KOPT-K1 (cell line): Measurements from ENCODE around the gene PDGFRB.

Experiments used
- H3K27ac ChIP-seq: fragments of 200-600 bp; sonication (generic); 2 replicates; pipeline ENCODE4 v1.5.1; 2016; ENCODE audit warnings: antibody characterized with exemption, mild to moderate bottlenecking, low read depth, low read length; ENCODE audit not compliant: poor library complexity, severe bottlenecking
- H3K36me3 ChIP-seq: fragments of 200-600 bp; sonication (generic); 2 replicates; pipeline ENCODE4 v1.5.1; 2017; ENCODE audit warnings: antibody characterized with exemption, mild to moderate bottlenecking, low read length, moderate library complexity; ENCODE audit not compliant: insufficient read depth
- H3K9me3 ChIP-seq: fragments of 200-600 bp; sonication (generic); 2 replicates; pipeline ENCODE4 v1.5.1; 2017; ENCODE audit warnings: antibody characterized with exemption, low read length, mild to moderate bottlenecking; ENCODE audit not compliant: insufficient read depth, poor library complexity, severe bottlenecking

PDGFRB gene

GRCh38 chr5:150155258-150156026, at the start of gene PDGFRB:
TSS of gene PDGFRB (minus strand) at chr5:150155845. CDS start at chr5:150137047, 18,798 bp downstream.
- Histone ChIP-seq H3K36me3 (no peaks in the 10 kb centered on the region), H3K27ac (no peak within 1 kb of the TSS), H3K9me3 (no peaks in the 10 kb centered on the region)

GRCh38 chr5:150204590-150204960, 48.9 kb upstream of the PDGFRB start:
- Histone ChIP-seq H3K9me3 (no peaks in the 10 kb centered on the region), H3K36me3 (no peaks in the 10 kb centered on the region), H3K27ac (no peak overlapping the region)

- Histone ChIP-seq H3K36me3 (no peaks in the 10 kb centered on the region), H3K27ac (no peak overlapping the region)
Measured at GRCh38 chr5:150203832-150204589, 48.4 kb upstream of the PDGFRB start.

GRCh38 chr5:150202501-150202900, 46.9 kb upstream of the PDGFRB start:
- Histone ChIP-seq H3K9me3 (no peaks in the 10 kb centered on the region), H3K36me3 (no peaks in the 10 kb centered on the region), H3K27ac (no peak overlapping the region)

More at GRCh38 chr5:150203832-150204589, 48.4 kb upstream of the PDGFRB start:
- no peaks in the 10 kb centered on the region for H3K9me3 ChIP-seq

GRCh38 chr5:150197476-150197875, 41.8 kb upstream of the PDGFRB start:
- Histone ChIP-seq H3K36me3 (no peaks in the 10 kb centered on the region), H3K9me3 (no peaks in the 10 kb centered on the region), H3K27ac (no peak overlapping the region)

GRCh38 chr5:150196986-150197385, 41.3 kb upstream of the PDGFRB start:
- H3K36me3 ChIP-seq = no peaks in the 10 kb centered on the region
- no peak overlapping the region for H3K27ac ChIP-seq
- H3K9me3 ChIP-seq = no peaks in the 10 kb centered on the region

GRCh38 chr5:150196514-150196913, 40.9 kb upstream of the PDGFRB start:
- Histone ChIP-seq H3K36me3 (no peaks in the 10 kb centered on the region), H3K9me3 (no peaks in the 10 kb centered on the region), H3K27ac (no peak overlapping the region)

GRCh38 chr5:150195736-150196485, 40.3 kb upstream of the PDGFRB start:
- H3K27ac ChIP-seq = no peak overlapping the region
- H3K9me3 ChIP-seq = no peaks in the 10 kb centered on the region
- H3K36me3 ChIP-seq = no peaks in the 10 kb centered on the region

GRCh38 chr5:150192462-150192861, 36.8 kb upstream of the PDGFRB start:
- H3K27ac ChIP-seq = no peak overlapping the region
- H3K36me3 ChIP-seq = no peaks in the 10 kb centered on the region
- no peaks in the 10 kb centered on the region for H3K9me3 ChIP-seq

GRCh38 chr5:150190987-150191386, 35.3 kb upstream of the PDGFRB start:
- Histone ChIP-seq H3K27ac (no peak overlapping the region), H3K36me3 (no peaks in the 10 kb centered on the region), H3K9me3 (no peaks in the 10 kb centered on the region)

GRCh38 chr5:150190503-150190979, 34.9 kb upstream of the PDGFRB start:
- Histone ChIP-seq H3K36me3 (no peaks in the 10 kb centered on the region), H3K27ac (no peak overlapping the region), H3K9me3 (no peaks in the 10 kb centered on the region)

GRCh38 chr5:150189728-150190502, 34.3 kb upstream of the PDGFRB start, which contains the start of gene SLC6A7:
TSS of gene SLC6A7 (plus strand) at chr5:150190062. CDS start at chr5:150190328, 266 bp downstream.
- no peaks in the 10 kb centered on the region for H3K9me3 ChIP-seq
- no peak within 1 kb of the TSS for H3K27ac ChIP-seq
- H3K36me3 ChIP-seq = no peaks in the 10 kb centered on the region

GRCh38 chr5:150189326-150189725, 33.7 kb upstream of the PDGFRB start:
- Histone ChIP-seq H3K36me3 (no peaks in the 10 kb centered on the region), H3K27ac (no peak overlapping the region), H3K9me3 (no peaks in the 10 kb centered on the region)

- Histone ChIP-seq H3K9me3 (no peaks in the 10 kb centered on the region), H3K36me3 (no peaks in the 10 kb centered on the region), H3K27ac (no peak overlapping the region)
Measured at GRCh38 chr5:150188146-150188842, 32.6 kb upstream of the PDGFRB start.
